Natural killer cell (primary cell): ENCODE data around the gene CACNA2D4. TPM values are rescaled to one million over a fixed set of nuclear protein-coding genes. Genes with fewer than 3 reads are reported as not detected.

Experiments used
- ATAC-seq, 3 donors: fragments of 150-1000 bp in 2 of 3; fragments of 200-7000 bp in 1 of 3; cut with Tn5 transposase; 1 replicate in 1 of 3; 2 replicates in 2 of 3; pipeline ENCODE4 v1.10.0; 2021; ENCODE audit warnings: mild to moderate bottlenecking in 2 of 3, moderate library complexity in 2 of 3
- DNase-seq, 2 donors: peaks; one replicate each; pipeline versions ENCODE4 v3.0.0 to v3.0.0-alpha.2; 2013 to 2021; ENCODE audit warnings: mixed read lengths in 1 of 2
- H3K27ac ChIP-seq: one replicate; pipeline ENCODE4 v1.5.1; 2013; ENCODE audit warnings: mild to moderate bottlenecking, low read length
- H3K27me3 ChIP-seq: one replicate; pipeline ENCODE4 v1.6.1; 2013; ENCODE audit warnings: low read length; ENCODE audit not compliant: control insufficient read depth, insufficient read depth
- H3K36me3 ChIP-seq: one replicate; pipeline ENCODE4 v1.6.1; 2013; ENCODE audit warnings: low read length; ENCODE audit not compliant: control insufficient read depth, insufficient read depth
- H3K4me1 ChIP-seq: one replicate; pipeline ENCODE4 v1.6.1; 2013; ENCODE audit warnings: low read length; ENCODE audit not compliant: control insufficient read depth, insufficient read depth
- H3K4me3 ChIP-seq: one replicate; pipeline ENCODE4 v1.5.1; 2013; ENCODE audit warnings: low read length
- H3K9me3 ChIP-seq: one replicate; pipeline ENCODE4 v1.6.1; 2013; ENCODE audit warnings: low read length; ENCODE audit not compliant: control insufficient read depth, insufficient read depth
- H3K27ac Mint-ChIP-seq, 2 donors: one replicate each; pipeline ENCODE4 v1.8.0; 2022; ENCODE audit warnings: mild to moderate bottlenecking in 2 of 2, mixed read lengths in 2 of 2, moderate library complexity in 1 of 2
- H3K27me3 Mint-ChIP-seq, 2 donors: one replicate each; pipeline ENCODE4 v1.8.0; 2022; ENCODE audit warnings: low read depth in 2 of 2, mixed read lengths in 2 of 2
- H3K36me3 Mint-ChIP-seq: one replicate; pipeline ENCODE4 v1.8.0; 2022; ENCODE audit warnings: mixed read lengths
- H3K4me1 Mint-ChIP-seq, 2 donors: one replicate each; pipeline ENCODE4 v1.8.0; 2022; ENCODE audit warnings: mixed read lengths in 2 of 2
- H3K4me3 Mint-ChIP-seq: one replicate; pipeline ENCODE4 v1.8.0; 2022; ENCODE audit warnings: mild to moderate bottlenecking, moderate library complexity, mixed read lengths
- H3K9me3 Mint-ChIP-seq, 2 donors: one replicate each; pipeline ENCODE4 v1.8.0; 2022; ENCODE audit warnings: mixed read lengths in 2 of 2
- WGBS: methylation state at CpG from one replicate; pipeline ENCODE4 v1.1.7; 2013; ENCODE audit warnings: missing lambda C conversion rate; ENCODE audit not compliant: insufficient coverage; 5-methylcytosine and 5-hydroxymethylcytosine counted together
- intact Hi-C: fragments of 100-400 bp; cut with micrococcal nuclease; formaldehyde crosslinking; loops from one replicate; pipeline ENCODE4 v1.14.2; 2022
- total RNA-seq, 4 donors: library from RNA; stranded (reverse); fragments of 120-200 nt in 1 of 4; gene quantifications; one replicate each; pipeline versions ENCODE4 v1.2.3 to v1.2.4, GENCODE V29; 2013 to 2022
- TF ChIP-seq, protein P1 (sequence below): fragments of 200-600 bp; IDR thresholded peaks from one replicate; pipeline ENCODE4 v1.8.0; 2022; ENCODE audit warnings: antibody characterized with exemption

CACNA2D4 gene
- total RNA-seq, 3 donors from 2014 or later (not counting 1 experiment from before 2014, with no cell fraction given): 26.5 to 49.6 (median 34.9) TPM

DNA sequence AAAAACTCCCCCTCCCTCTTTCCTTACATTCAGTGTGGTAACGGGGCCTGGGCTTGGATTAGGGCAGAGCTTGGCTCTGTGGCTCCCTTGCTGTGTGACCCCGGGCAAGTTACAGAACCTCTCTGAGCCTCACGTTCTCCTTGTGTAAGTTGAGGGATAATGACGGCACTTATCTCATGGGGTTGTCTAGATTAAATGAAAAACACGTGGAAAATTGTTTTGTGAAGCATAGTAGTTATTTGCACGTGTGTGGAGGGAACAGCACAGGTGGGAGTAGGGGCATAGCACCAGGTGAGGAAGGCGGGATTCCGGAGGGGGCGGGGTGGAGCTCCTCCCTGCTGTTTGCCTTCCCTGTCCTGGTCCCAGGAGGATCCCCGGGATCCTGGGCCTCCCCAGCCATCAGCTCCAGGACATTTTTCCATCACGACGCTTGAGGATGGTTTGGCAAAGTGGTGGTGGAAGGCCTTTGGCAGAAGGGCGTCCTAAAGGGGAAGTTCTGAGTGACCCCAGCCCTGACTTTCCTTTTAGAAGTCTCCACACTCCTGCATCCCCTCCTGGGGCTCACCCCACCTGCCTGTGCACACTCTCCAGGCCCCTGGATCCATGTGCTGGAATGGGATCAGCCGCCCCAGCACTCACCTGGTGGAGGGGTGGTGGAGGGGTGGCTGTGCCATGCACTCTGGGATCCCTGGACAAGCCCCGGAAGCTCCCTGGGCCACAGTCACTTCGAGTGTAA is 75.4 kb downstream of the CACNA2D4 start:
- Mint-ChIP-seq H3K9me3 (no peaks in the 10 kb centered on the region), H3K4me3 (no peak overlapping the region), H3K36me3 (no peaks in the 10 kb centered on the region), H3K27me3 (peaks cover 0 to 5% of the 10 kb centered on the region in 2 donors), H3K27ac (no peak overlapping the region), H3K4me1 (no peaks in the 10 kb centered on the region)
- no peaks in the 10 kb centered on the region for H3K9me3 ChIP-seq
- no peak overlapping the region for H3K4me3 ChIP-seq
- TF ChIP-seq, protein P1, sequence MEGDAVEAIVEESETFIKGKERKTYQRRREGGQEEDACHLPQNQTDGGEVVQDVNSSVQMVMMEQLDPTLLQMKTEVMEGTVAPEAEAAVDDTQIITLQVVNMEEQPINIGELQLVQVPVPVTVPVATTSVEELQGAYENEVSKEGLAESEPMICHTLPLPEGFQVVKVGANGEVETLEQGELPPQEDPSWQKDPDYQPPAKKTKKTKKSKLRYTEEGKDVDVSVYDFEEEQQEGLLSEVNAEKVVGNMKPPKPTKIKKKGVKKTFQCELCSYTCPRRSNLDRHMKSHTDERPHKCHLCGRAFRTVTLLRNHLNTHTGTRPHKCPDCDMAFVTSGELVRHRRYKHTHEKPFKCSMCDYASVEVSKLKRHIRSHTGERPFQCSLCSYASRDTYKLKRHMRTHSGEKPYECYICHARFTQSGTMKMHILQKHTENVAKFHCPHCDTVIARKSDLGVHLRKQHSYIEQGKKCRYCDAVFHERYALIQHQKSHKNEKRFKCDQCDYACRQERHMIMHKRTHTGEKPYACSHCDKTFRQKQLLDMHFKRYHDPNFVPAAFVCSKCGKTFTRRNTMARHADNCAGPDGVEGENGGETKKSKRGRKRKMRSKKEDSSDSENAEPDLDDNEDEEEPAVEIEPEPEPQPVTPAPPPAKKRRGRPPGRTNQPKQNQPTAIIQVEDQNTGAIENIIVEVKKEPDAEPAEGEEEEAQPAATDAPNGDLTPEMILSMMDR: no peak
- H3K27me3 ChIP-seq: no peaks in the 10 kb centered on the region
- intact Hi-C loops: no loop called here
- peaks cover 3% of the 10 kb centered on the region for H3K4me1 ChIP-seq
- H3K36me3 ChIP-seq: no peaks in the 10 kb centered on the region
- DNase-seq (no peak), ATAC-seq (no peak)
- WGBS: 85% methylated on average over 16 of the region's 16 CpGs
- H3K27ac ChIP-seq: no peak overlapping the region

DNA sequence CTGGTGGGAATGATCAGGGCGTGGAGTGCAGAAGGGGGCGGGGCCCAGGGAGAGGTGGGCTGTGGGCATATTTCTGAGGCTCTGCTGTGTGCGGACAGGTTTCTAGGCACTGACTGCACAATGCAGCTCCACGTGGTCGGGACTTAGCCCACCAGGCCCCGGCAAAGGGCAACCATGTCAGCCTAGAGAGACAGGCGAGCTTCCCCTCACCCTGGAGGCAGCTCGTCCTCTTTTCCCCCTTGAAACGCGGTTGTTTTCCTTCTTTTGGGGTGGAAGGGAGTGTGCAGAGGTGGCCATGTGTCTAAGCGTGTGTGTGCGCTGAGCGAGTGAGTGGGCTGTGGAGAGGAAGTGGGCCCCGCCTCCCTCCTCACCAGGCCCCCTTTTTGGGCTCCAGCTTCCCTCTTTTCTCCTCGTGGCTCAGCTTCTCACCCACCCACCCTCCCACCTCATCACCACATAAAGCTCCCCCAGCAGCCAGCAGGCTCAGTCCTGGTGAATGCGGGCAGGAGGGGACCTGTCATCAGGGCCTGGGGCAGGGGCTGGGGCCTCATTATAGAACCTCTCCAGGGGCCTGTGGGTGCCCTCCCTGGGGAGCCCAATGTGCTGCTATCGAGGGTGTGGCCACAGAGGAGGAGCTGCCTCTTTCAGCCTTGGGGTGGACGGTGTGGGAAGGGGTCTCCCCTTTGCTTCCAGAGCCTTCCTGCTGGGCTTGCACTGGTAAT is 76.1 kb downstream of the CACNA2D4 start:
- H3K27me3 ChIP-seq: no peaks in the 10 kb centered on the region
- DNase-seq (no peak), ATAC-seq (no peak)
- H3K9me3 ChIP-seq: no peaks in the 10 kb centered on the region
- H3K4me3 ChIP-seq: no peak overlapping the region
- Mint-ChIP-seq H3K36me3 (no peaks in the 10 kb centered on the region), H3K9me3 (no peaks in the 10 kb centered on the region), H3K27me3 (peaks cover 0 to 5% of the 10 kb centered on the region in 2 donors), H3K4me3 (no peak overlapping the region), H3K27ac (no peak overlapping the region), H3K4me1 (no peaks in the 10 kb centered on the region)
- WGBS: 37% methylated on average over 15 of the region's 18 CpGs
- no peaks in the 10 kb centered on the region for H3K36me3 ChIP-seq
- intact Hi-C loops: no loop called here
- TF ChIP-seq, protein P1: no peak
- H3K27ac ChIP-seq: no peak overlapping the region
- peaks cover 3% of the 10 kb centered on the region for H3K4me1 ChIP-seq

DNA sequence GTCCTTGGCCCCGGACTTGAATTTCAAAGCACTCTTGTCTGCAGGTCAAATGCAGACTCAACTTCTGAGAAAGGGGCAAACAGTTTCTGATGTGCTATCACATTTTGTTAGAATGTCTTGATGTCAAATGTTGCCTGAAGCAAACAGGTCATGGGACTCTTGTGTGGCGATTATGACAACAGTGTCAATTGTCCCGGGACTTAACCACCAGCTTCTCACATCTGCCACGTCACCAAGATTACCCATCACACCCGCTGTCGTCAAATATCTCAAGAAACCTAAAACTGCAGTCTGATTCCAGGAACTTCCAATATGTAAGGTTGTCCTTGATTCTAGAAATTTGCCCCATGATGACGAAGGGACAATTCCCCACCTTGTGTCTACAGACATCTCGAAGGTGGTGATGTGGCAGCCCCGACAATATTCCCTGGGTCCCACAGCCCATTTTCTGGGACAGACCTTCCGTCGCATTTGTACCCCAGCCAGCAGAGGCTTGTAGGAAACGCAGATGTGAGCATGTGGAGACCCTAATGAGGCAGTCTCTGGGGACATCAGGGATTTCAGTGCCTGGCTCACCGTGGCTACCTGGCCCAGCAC is 76.8 kb downstream of the CACNA2D4 start:
- Histone ChIP-seq H3K27ac (no peak overlapping the region), H3K9me3 (no peaks in the 10 kb centered on the region), H3K36me3 (no peaks in the 10 kb centered on the region), H3K27me3 (no peaks in the 10 kb centered on the region), H3K4me1 (peaks cover 3% of the 10 kb centered on the region), H3K4me3 (no peak overlapping the region)
- Mint-ChIP-seq H3K27ac (no peak overlapping the region), H3K4me3 (no peak overlapping the region), H3K4me1 (no peaks in the 10 kb centered on the region), H3K9me3 (no peaks in the 10 kb centered on the region), H3K36me3 (no peaks in the 10 kb centered on the region), H3K27me3 (peaks cover 0 to 5% of the 10 kb centered on the region in 2 donors)
- no peak for ATAC-seq
- no peak for DNase-seq
- WGBS: 84% methylated on average over 13 of the region's 13 CpGs
- TF ChIP-seq, protein P1: no peak
- intact Hi-C loops: no loop called here
